ENCODE measurements around the gene LDHAL6A. TPM values are rescaled to one million over a fixed set of nuclear protein-coding genes. Genes with fewer than 3 reads are reported as not detected.

LDHAL6A gene
- total RNA-seq, 1 donor from 2014 or later: not detected

GRCh38 chr11:18427240-18427639, 28.4 kb upstream of the LDHAL6A start:
- Histone ChIP-seq H3K36me3 (ENCODE audit: control insufficient read depth, insufficient read depth, low read length) (no peaks in the 10 kb centered on the region), H3K4me3 (ENCODE audit: low read depth, low read length) (no peak overlapping the region), H3K27me3 (ENCODE audit: control insufficient read depth, insufficient read depth, low read length) (no peaks in the 10 kb centered on the region)
- FAIRE-seq: no peak
- TF ChIP-seq CTCF (IDR thresholded peaks at IDR 0.05; ENCODE audit: insufficient read depth, low read length, severe bottlenecking): no peak
- DNase-seq (ENCODE audit: low read depth): no peak

GRCh38 chr11:18429332-18429731, 26.3 kb upstream of the LDHAL6A start:
- FAIRE-seq (no peak), DNase-seq (ENCODE audit: low read depth) (no peak)
- Histone ChIP-seq H3K36me3 (ENCODE audit: control insufficient read depth, insufficient read depth, low read length) (no peaks in the 10 kb centered on the region), H3K4me3 (ENCODE audit: low read depth, low read length) (no peak overlapping the region), H3K27me3 (ENCODE audit: control insufficient read depth, insufficient read depth, low read length) (no peaks in the 10 kb centered on the region)
- no peak for TF ChIP-seq CTCF (IDR thresholded peaks at IDR 0.05; ENCODE audit: insufficient read depth, low read length, severe bottlenecking)

GRCh38 chr11:18438691-18439090, 17.0 kb upstream of the LDHAL6A start:
- no peaks in the 10 kb centered on the region for H3K36me3 ChIP-seq (ENCODE audit: control insufficient read depth, insufficient read depth, low read length)
- TF ChIP-seq CTCF (IDR thresholded peaks at IDR 0.05; ENCODE audit: insufficient read depth, low read length, severe bottlenecking): no peak
- no peaks in the 10 kb centered on the region for H3K27me3 ChIP-seq (ENCODE audit: control insufficient read depth, insufficient read depth, low read length)
- no peak for DNase-seq (ENCODE audit: low read depth)
- H3K4me3 ChIP-seq (ENCODE audit: low read depth, low read length): no peak overlapping the region
- FAIRE-seq: no peak

GRCh38 chr11:18449251-18449650, 6.4 kb upstream of the LDHAL6A start:
- Histone ChIP-seq H3K4me3 (ENCODE audit: low read depth, low read length) (no peak overlapping the region), H3K27me3 (ENCODE audit: control insufficient read depth, insufficient read depth, low read length) (no peaks in the 10 kb centered on the region), H3K36me3 (ENCODE audit: control insufficient read depth, insufficient read depth, low read length) (no peaks in the 10 kb centered on the region)
- TF ChIP-seq CTCF (IDR thresholded peaks at IDR 0.05; ENCODE audit: insufficient read depth, low read length, severe bottlenecking): no peak
- DNase-seq (ENCODE audit: low read depth) (no peak), FAIRE-seq (no peak)

- no peak for TF ChIP-seq CTCF (IDR thresholded peaks at IDR 0.05; ENCODE audit: insufficient read depth, low read length, severe bottlenecking)
- no peaks in the 10 kb centered on the region for H3K36me3 ChIP-seq (ENCODE audit: control insufficient read depth, insufficient read depth, low read length)
- no peak overlapping the region for H3K4me3 ChIP-seq (ENCODE audit: low read depth, low read length)
- H3K27me3 ChIP-seq (ENCODE audit: control insufficient read depth, insufficient read depth, low read length): no peaks in the 10 kb centered on the region
- DNase-seq (ENCODE audit: low read depth) (peak; percentile 56), FAIRE-seq (no peak)
These were observed 2.7 kb upstream of the LDHAL6A start for GRCh38 chr11:18452927-18453326.

GRCh38 chr11:18457450-18457849, 1.8 kb downstream of the LDHAL6A start:
- FAIRE-seq (no peak), DNase-seq (ENCODE audit: low read depth) (peak; percentile 68)
- H3K36me3 ChIP-seq (ENCODE audit: control insufficient read depth, insufficient read depth, low read length): no peaks in the 10 kb centered on the region
- TF ChIP-seq CTCF (IDR thresholded peaks at IDR 0.05; ENCODE audit: insufficient read depth, low read length, severe bottlenecking): no peak
- no peak overlapping the region for H3K4me3 ChIP-seq (ENCODE audit: low read depth, low read length)
- no peaks in the 10 kb centered on the region for H3K27me3 ChIP-seq (ENCODE audit: control insufficient read depth, insufficient read depth, low read length)
